ENCODE results near the gene TRAPPC14. TPM values are rescaled to one million over a fixed set of nuclear protein-coding genes. Genes with fewer than 3 reads are reported as not detected.

The TRAPPC14 gene
- total and polyA plus RNA-seq, 9 of the 15 experiments (the other 6 are each of a cell fraction or from before 2014, with no cell fraction given) = 0.42 to 45.9 (median 18.2) TPM

DNA sequence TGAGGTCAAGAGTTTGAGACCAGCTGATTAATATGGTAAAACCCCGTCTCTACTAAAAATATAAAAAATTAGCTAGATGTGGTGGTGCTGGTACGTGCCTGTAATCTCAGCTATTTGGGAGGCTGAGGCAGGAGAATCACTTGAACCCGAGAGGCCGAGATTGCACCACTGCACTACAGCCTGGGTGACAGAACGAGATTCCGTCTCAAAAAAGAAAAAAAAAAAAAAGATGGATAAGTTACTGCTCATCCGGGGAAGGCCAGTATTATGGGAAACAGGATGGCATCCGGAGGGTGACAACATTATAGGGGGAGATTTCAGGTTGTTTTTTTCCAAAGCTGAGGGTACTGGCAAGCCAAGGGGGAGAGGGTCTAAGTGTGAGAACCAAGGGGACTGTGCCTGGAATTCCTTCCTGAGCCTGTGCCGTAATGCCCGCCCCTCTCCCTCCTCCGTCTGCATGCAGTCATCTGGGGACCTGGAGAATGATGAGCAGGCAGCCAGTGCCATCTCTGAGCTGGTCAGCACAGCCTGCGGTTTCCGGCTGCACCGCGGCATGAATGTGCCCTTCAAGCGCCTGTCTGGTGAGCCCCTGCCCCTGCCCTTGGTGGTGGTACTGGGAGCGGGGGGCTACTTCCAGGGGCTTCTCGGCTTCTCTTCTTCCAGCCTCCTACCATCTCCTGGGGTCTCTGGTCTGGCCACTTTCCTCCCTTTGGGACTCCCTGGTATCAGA is 5.4 kb downstream of the TRAPPC14 start:
- ChIA-PET CTCF (ENCODE audit: low intra/inter-chr PET ratio) (no interaction called here), POLR2A (interaction anchor here (0.8 kb wide), 1 partner anchor 24 kb away, joined by 6 read pairs; the partner anchor contains the start of gene GPC2)
- H3K9ac ChIP-seq (ENCODE audit: insufficient read depth in 1 of 2, low read depth in 2 of 2, low read length in 2 of 2) = peak overlapping the region in 1 of 2 experiments; percentile 83; a peak in 2 of 4 replicates
- DNase-seq (ENCODE audit: extremely low read depth in 1 of 4, low spot score in 3 of 4) (no peak), ATAC-seq (no peak), FAIRE-seq (no peak)
- peaks cover 64% of the 10 kb centered on the region for H3K36me3 ChIP-seq (ENCODE audit: control insufficient read depth, insufficient read depth, low read length)
- H2AFZ ChIP-seq (ENCODE audit: low read depth, low read length) = no peak overlapping the region
- no peak overlapping the region for H3K4me2 ChIP-seq (ENCODE audit: insufficient read depth, low read length)
- H3K9me3 ChIP-seq (replicated peaks; ENCODE audit: control insufficient read depth, insufficient read depth, low read depth, low read length) = no peaks in the 10 kb centered on the region
- intact Hi-C loops (cut with micrococcal nuclease) = no loop called here
- no peaks in the 10 kb centered on the region for H3K9me1 ChIP-seq (ENCODE audit: control insufficient read depth, insufficient read depth, low read length)
- in situ Hi-C loops (cut with MboI) = no loop called here
- 93% methylated on average over 14 of the region's 18 CpGs for WGBS (ENCODE audit: insufficient coverage, low coverage, missing lambda C conversion rate)
- peaks cover 10% of the 10 kb centered on the region for H4K20me1 ChIP-seq (replicated peaks; ENCODE audit: control insufficient read depth, insufficient read depth, low read length)
- no peak overlapping the region for H3K4me3 ChIP-seq
- BruUV-seq (replicated peaks) = no TSS peak
- no peaks in the 10 kb centered on the region for H3K27me3 ChIP-seq (ENCODE audit: control insufficient read depth in 2 of 2, insufficient read depth in 2 of 2, low read length in 2 of 2)
- no peak overlapping the region for H3K27ac ChIP-seq (ENCODE audit: extremely low read depth, low read depth, low read length)
- peaks cover 43% of the 10 kb centered on the region for H3K79me2 ChIP-seq (ENCODE audit: control insufficient read depth, insufficient read depth, low read length)
- peaks cover 31 to 75% of the 10 kb centered on the region in 2 experiments for H3K4me1 ChIP-seq (replicated peaks in 1 of 2; ENCODE audit: control insufficient read depth in 2 of 2, insufficient read depth in 2 of 2, low read length in 2 of 2)
- TF ChIP-seq RBFOX2 (IDR thresholded peaks at IDR 0.05; ENCODE audit: low read depth, low read length) (peak; percentile 74), POLR2G (IDR thresholded peaks at IDR 0.05; ENCODE audit: low read depth, low read length) (peak; percentile 74), ZNF79 (CRISPR knock-in tag; IDR thresholded peaks at IDR 0.05; ENCODE audit: low read depth) (no peak), STAT5A (IDR thresholded peaks at IDR 0.05; ENCODE audit: borderline replicate concordance, low read length) (no peak), MYC (IDR thresholded peaks at IDR 0.05; ENCODE audit: low read depth, low read length) (no peak), MYC (CRISPR knock-in tag; IDR thresholded peaks at IDR 0.05; ENCODE audit: borderline replicate concordance, low read depth) (no peak), ZNF197 (CRISPR knock-in tag; IDR thresholded peaks at IDR 0.05; ENCODE audit: low read depth) (no peak), POLR2A (conservative IDR thresholded peaks at IDR 0.05) (peak; percentile 30; the same call in 1 of the 2 replicates), HSF4 (CRISPR knock-in tag; IDR thresholded peaks at IDR 0.05; ENCODE audit: borderline replicate concordance) (no peak)
- TF ChIP-seq, protein P1, sequence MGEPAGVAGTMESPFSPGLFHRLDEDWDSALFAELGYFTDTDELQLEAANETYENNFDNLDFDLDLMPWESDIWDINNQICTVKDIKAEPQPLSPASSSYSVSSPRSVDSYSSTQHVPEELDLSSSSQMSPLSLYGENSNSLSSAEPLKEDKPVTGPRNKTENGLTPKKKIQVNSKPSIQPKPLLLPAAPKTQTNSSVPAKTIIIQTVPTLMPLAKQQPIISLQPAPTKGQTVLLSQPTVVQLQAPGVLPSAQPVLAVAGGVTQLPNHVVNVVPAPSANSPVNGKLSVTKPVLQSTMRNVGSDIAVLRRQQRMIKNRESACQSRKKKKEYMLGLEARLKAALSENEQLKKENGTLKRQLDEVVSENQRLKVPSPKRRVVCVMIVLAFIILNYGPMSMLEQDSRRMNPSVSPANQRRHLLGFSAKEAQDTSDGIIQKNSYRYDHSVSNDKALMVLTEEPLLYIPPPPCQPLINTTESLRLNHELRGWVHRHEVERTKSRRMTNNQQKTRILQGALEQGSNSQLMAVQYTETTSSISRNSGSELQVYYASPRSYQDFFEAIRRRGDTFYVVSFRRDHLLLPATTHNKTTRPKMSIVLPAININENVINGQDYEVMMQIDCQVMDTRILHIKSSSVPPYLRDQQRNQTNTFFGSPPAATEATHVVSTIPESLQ (CRISPR knock-in tag; IDR thresholded peaks at IDR 0.05) = 0 out of 2 replicates have a peak, but pooled peaks have one; percentile 50
